ENCODE measurements around the gene RHBDL2. TPM values are rescaled to one million over a fixed set of nuclear protein-coding genes. Genes with fewer than 3 reads are reported as not detected.
A peak's percentile ranks its signal among the peaks of the same experiment; 100 is the strongest.
"Not testable (repeated sequence)": the region's sequence is repeated elsewhere in the genome, so short reads cannot be mapped to it uniquely, and the experiment has no call there.

RHBDL2 gene
- total RNA-seq (2014; rRNA removed; shearing (Covaris generic); ENCODE audit: low replicate concordance), result not detected in 2 replicates

- Histone ChIP-seq H2AFZ (ENCODE audit: low read length) (no peak within 1 kb of the TSS), H3K27me3 (ENCODE audit: low read length) (no peaks in the 10 kb centered on the region), H3K9me2 (replicated peaks; ENCODE audit: insufficient read depth, low read length) (no peaks in the 10 kb centered on the region), H3K79me2 (ENCODE audit: low read length) (no peaks in the 10 kb centered on the region), H3K27ac (ENCODE audit: low read length) (no peak within 1 kb of the TSS), H3K36me3 (ENCODE audit: insufficient read depth, low read length) (no peaks in the 10 kb centered on the region), H4K20me1 (ENCODE audit: insufficient read depth, low read depth, low read length) (no peaks in the 10 kb centered on the region), H3K4me2 (ENCODE audit: low read depth, low read length, poor library complexity, severe bottlenecking) (no peak within 1 kb of the TSS), H3K9ac (ENCODE audit: low read length) (no peak within 1 kb of the TSS), H3K4me1 (ENCODE audit: low read length) (no peaks in the 10 kb centered on the region), H3K9me3 (ENCODE audit: low read length) (no peaks in the 10 kb centered on the region), H3K4me3 (ENCODE audit: low read length) (no peak within 1 kb of the TSS)
- DNase-seq, result no peak
Observed at GRCh38 chr1:38941527-38942019, at the start of gene RHBDL2. TSS of gene RHBDL2 (minus strand) at chr1:38941830. CDS start at chr1:38919212, 22,618 bp downstream.

DNA sequence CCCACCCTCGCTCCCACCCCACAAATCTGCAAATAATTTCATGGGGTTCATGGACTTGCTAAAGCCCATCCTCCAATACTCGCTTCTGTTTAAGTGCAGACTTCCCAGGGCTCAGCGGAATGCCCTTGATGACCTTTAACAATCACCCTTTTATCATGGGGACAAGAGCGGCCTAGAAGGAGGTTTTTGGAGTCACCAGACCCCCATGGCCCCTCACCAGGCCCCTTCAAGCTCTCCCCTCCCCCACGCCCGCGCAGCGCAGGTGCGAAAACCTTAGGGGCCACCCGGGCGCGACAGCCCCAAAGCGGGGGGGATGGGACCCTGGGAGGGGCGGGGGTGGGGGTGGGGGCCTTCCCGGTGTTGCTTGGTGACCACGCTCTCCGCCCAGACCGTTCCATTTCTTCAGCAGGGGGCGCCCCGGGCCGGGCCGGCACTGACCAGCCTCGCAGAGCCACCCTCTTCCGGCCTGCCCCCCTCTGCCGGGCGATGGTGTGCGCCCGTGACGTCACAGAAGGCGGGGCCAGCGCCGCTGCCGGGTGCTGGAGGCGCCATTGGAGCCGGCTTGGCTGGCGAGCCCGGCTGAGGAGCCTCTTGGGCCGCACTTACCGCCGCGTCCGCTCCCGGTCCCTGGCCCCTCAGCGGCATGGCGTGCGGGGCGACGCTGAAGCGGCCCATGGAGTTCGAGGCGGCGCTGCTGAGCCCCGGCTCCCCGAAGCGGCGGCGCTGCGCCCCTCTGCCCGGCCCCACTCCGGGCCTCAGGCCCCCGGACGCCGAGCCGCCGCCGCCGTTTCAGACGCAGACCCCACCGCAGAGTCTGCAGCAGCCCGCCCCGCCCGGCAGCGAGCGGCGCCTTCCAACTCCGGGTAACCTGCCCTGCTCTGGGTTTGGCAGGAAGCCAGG is 49.4 kb upstream of the RHBDL2 start, which contains the start of gene AKIRIN1:
Gene AKIRIN1, plus strand, starts transcription at position 539 of the 900 bp plus-strand sequence. Its CDS starts 105 bp downstream, at position 644.
- Histone ChIP-seq H3K79me2 (ENCODE audit: low read length) (peaks cover 48% of the 10 kb centered on the region), H3K36me3 (ENCODE audit: insufficient read depth, low read length) (peaks cover 17% of the 10 kb centered on the region; the same call in 1 of the 2 replicates), H3K27me3 (ENCODE audit: low read length) (no peaks in the 10 kb centered on the region), H3K4me3 (ENCODE audit: low read length) (peak within 1 kb of the TSS; percentile 68), H3K27ac (ENCODE audit: low read length) (peak within 1 kb of the TSS; percentile 73), H3K9ac (ENCODE audit: low read length) (peak within 1 kb of the TSS; percentile 99), H2AFZ (ENCODE audit: low read length) (peak within 1 kb of the TSS; percentile 79), H4K20me1 (ENCODE audit: insufficient read depth, low read depth, low read length) (peaks cover 41% of the 10 kb centered on the region), H3K4me2 (ENCODE audit: low read depth, low read length, poor library complexity, severe bottlenecking) (peak within 1 kb of the TSS; percentile 71), H3K4me1 (ENCODE audit: low read length) (peaks cover 22% of the 10 kb centered on the region), H3K9me2 (replicated peaks; ENCODE audit: insufficient read depth, low read length) (no peaks in the 10 kb centered on the region), H3K9me3 (ENCODE audit: low read length) (no peaks in the 10 kb centered on the region)
- peak; percentile 99 for DNase-seq

GRCh38 chr1:38990386-38990737 is 48.7 kb upstream of the RHBDL2 start:
- H3K9me2 ChIP-seq (replicated peaks; ENCODE audit: insufficient read depth, low read length), result no peaks in the 10 kb centered on the region
- peak overlapping the region; percentile 70 for H3K4me2 ChIP-seq (ENCODE audit: low read depth, low read length, poor library complexity, severe bottlenecking)
- peak overlapping the region; percentile 63 for H3K9ac ChIP-seq (ENCODE audit: low read length)
- H3K79me2 ChIP-seq (ENCODE audit: low read length), result peaks cover 42% of the 10 kb centered on the region
- H4K20me1 ChIP-seq (ENCODE audit: insufficient read depth, low read depth, low read length), result peaks cover 35% of the 10 kb centered on the region
- H3K4me1 ChIP-seq (ENCODE audit: low read length), result peaks cover 22% of the 10 kb centered on the region
- H3K9me3 ChIP-seq (ENCODE audit: low read length), result no peaks in the 10 kb centered on the region
- peak overlapping the region; percentile 48; the same call in 1 of the 2 replicates for H3K27ac ChIP-seq (ENCODE audit: low read length)
- H3K4me3 ChIP-seq (ENCODE audit: low read length), result peak overlapping the region; percentile 59
- DNase-seq, result no peak
- H2AFZ ChIP-seq (ENCODE audit: low read length), result peak overlapping the region; percentile 79
- H3K27me3 ChIP-seq (ENCODE audit: low read length), result no peaks in the 10 kb centered on the region
- peaks cover 15% of the 10 kb centered on the region; the same call in 1 of the 2 replicates for H3K36me3 ChIP-seq (ENCODE audit: insufficient read depth, low read length)

- H3K4me2 ChIP-seq (ENCODE audit: low read depth, low read length, poor library complexity, severe bottlenecking), result peak overlapping the region; percentile 70
- peak overlapping the region; percentile 63; the same call in 1 of the 2 replicates for H3K9ac ChIP-seq (ENCODE audit: low read length)
- H2AFZ ChIP-seq (ENCODE audit: low read length), result no peak overlapping the region
Observed at GRCh38 chr1:38989979-38990378, 48.3 kb upstream of the RHBDL2 start.

GRCh38 chr1:38979380-38979779 is 37.8 kb upstream of the RHBDL2 start:
- H3K27me3 ChIP-seq (ENCODE audit: low read length); H3K4me3 ChIP-seq (ENCODE audit: low read length); H3K9ac ChIP-seq (ENCODE audit: low read length); H3K9me2 ChIP-seq (replicated peaks; ENCODE audit: insufficient read depth, low read length); H2AFZ ChIP-seq (ENCODE audit: low read length); H3K79me2 ChIP-seq (ENCODE audit: low read length); DNase-seq; H3K9me3 ChIP-seq (ENCODE audit: low read length); H3K4me1 ChIP-seq (ENCODE audit: low read length); H3K4me2 ChIP-seq (ENCODE audit: low read depth, low read length, poor library complexity, severe bottlenecking); H4K20me1 ChIP-seq (ENCODE audit: insufficient read depth, low read depth, low read length); H3K27ac ChIP-seq (ENCODE audit: low read length); H3K36me3 ChIP-seq (ENCODE audit: insufficient read depth, low read length): not testable (repeated sequence)

More at GRCh38 chr1:38989979-38990378, 48.3 kb upstream of the RHBDL2 start:
- Histone ChIP-seq H3K4me1 (ENCODE audit: low read length) (peaks cover 22% of the 10 kb centered on the region), H3K27ac (ENCODE audit: low read length) (no peak overlapping the region), H4K20me1 (ENCODE audit: insufficient read depth, low read depth, low read length) (peaks cover 31% of the 10 kb centered on the region), H3K79me2 (ENCODE audit: low read length) (peaks cover 38% of the 10 kb centered on the region), H3K9me3 (ENCODE audit: low read length) (no peaks in the 10 kb centered on the region), H3K36me3 (ENCODE audit: insufficient read depth, low read length) (peaks cover 11% of the 10 kb centered on the region; the same call in 1 of the 2 replicates), H3K4me3 (ENCODE audit: low read length) (peak overlapping the region; percentile 59), H3K27me3 (ENCODE audit: low read length) (no peaks in the 10 kb centered on the region), H3K9me2 (replicated peaks; ENCODE audit: insufficient read depth, low read length) (no peaks in the 10 kb centered on the region)
- no peak for DNase-seq

DNA sequence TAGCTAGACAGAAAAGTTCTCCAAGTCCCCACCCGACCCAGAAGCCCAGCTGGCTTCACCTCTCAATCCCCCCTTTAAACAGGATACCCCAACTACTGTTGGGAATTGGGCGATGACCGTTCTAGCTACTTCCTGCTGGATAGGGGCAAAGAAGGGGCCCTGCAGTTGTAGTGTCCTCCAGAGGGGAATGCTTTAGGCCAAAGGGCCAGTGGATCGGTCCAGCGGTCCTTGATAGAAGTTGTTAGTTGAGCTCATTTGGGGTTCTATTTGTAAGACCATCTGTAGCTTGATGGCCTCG is 36.6 kb upstream of the RHBDL2 start:
- not testable (repeated sequence) for H3K27ac ChIP-seq (ENCODE audit: low read length); H3K79me2 ChIP-seq (ENCODE audit: low read length); H3K9me2 ChIP-seq (replicated peaks; ENCODE audit: insufficient read depth, low read length); H3K4me3 ChIP-seq (ENCODE audit: low read length); H3K36me3 ChIP-seq (ENCODE audit: insufficient read depth, low read length); H3K9ac ChIP-seq (ENCODE audit: low read length); DNase-seq; H4K20me1 ChIP-seq (ENCODE audit: insufficient read depth, low read depth, low read length); H3K27me3 ChIP-seq (ENCODE audit: low read length); H3K4me1 ChIP-seq (ENCODE audit: low read length); H3K4me2 ChIP-seq (ENCODE audit: low read depth, low read length, poor library complexity, severe bottlenecking); H2AFZ ChIP-seq (ENCODE audit: low read length); H3K9me3 ChIP-seq (ENCODE audit: low read length)

- H3K27ac ChIP-seq (ENCODE audit: low read length); H3K9me3 ChIP-seq (ENCODE audit: low read length); H3K27me3 ChIP-seq (ENCODE audit: low read length); H2AFZ ChIP-seq (ENCODE audit: low read length); H4K20me1 ChIP-seq (ENCODE audit: insufficient read depth, low read depth, low read length); H3K36me3 ChIP-seq (ENCODE audit: insufficient read depth, low read length); H3K79me2 ChIP-seq (ENCODE audit: low read length); H3K9me2 ChIP-seq (replicated peaks; ENCODE audit: insufficient read depth, low read length); H3K4me1 ChIP-seq (ENCODE audit: low read length); H3K4me2 ChIP-seq (ENCODE audit: low read depth, low read length, poor library complexity, severe bottlenecking); H3K9ac ChIP-seq (ENCODE audit: low read length); H3K4me3 ChIP-seq (ENCODE audit: low read length); DNase-seq: not testable (repeated sequence)
Observed at GRCh38 chr1:38977399-38978244, 36.0 kb upstream of the RHBDL2 start.
